Thyroid gland (tissue), 4 donors: ENCODE results near the gene PRKCE.

Experiments used
- CTCF ChIP-seq, 6 experiments: fragments of 200-600 bp in 3 of 6; fragments of 450-650 bp in 3 of 6; sonication (generic) in 3 of 6; IDR thresholded peaks; one replicate each; pipeline ENCODE4 v1.5.1; 2016 to 2019; ENCODE audit warnings: antibody characterized with exemption in 6 of 6, mild to moderate bottlenecking in 2 of 6, inconsistent platforms in 1 of 6, moderate library complexity in 1 of 6
- POLR2A ChIP-seq, 2 donors: fragments of 450-650 bp; IDR thresholded peaks; one replicate each; pipeline ENCODE4 v1.6.1; 2017; ENCODE audit warnings: antibody characterized with exemption in 2 of 2, mild to moderate bottlenecking in 2 of 2, moderate library complexity in 1 of 2

DNA sequence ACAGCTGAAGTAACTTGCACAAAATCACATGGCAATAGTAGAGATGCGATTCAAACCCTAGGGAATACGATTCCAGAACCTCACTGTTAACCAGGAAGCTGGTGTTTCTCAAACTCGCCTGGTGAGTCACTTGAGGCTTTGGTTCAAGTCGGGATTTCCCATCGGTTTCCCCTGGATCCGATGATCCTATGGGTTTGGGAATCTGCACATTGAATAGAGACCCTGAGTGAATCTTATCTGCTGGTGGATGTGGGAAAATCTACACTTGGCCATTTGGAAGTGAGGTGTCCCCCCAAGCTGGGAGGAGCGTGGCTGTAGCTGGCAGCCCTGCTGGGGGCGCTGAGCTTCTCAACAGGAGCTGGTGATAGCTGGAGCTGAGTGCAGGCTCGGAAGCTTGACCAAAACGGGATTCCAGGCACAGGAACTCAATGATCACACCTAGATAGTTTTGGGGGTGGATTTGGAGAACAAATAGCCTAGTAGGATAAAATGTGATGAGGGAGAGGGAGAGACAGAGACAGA lies 135.4 kb downstream of the PRKCE start:
- no peak for TF ChIP-seq CTCF (IDR thresholded peaks at IDR 0.05)
- no peak for TF ChIP-seq POLR2A (IDR thresholded peaks at IDR 0.05)
